ENCODE data around the gene CTAG1B.
"Not testable (repeated sequence)": the region's sequence is repeated elsewhere in the genome, so short reads cannot be mapped to it uniquely, and the experiment has no call there.

The CTAG1B gene

DNA sequence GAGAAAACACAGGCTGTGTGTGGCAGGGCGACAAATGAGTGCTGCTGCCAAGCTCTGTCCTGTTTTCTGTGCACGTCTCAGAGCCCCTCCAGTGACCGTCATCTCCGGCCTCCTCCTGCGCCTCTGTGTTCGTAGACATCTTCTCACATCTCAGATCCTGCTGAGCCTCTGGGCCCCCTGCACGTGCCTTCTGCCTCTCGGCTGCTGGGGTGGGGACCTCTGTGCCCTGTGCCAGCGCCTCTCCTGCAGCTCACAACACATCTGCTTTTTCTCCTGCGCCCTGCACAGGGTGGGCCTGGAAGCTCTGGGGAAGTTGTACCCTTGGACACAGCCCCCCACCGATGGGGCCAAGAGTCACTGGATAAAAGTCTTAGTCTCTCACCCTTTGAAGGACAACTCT, 36.7 kb upstream of the CTAG1B start:
- TF ChIP-seq CTCF (IDR thresholded peaks at IDR 0.05; ENCODE audit: low read depth, low read length): no peak
- H3K4me3 ChIP-seq (ENCODE audit: low read depth, low read length): no peak overlapping the region
- no peak for DNase-seq (ENCODE audit: low read depth, low spot score)
- in situ Hi-C loops (cut with HindIII; ENCODE audit: low sequenced_read_pairs): no loop called here

- in situ Hi-C loops (cut with HindIII; ENCODE audit: low sequenced_read_pairs): no loop called here
Measured at GRCh38 chrX:154655346-154655745, 36.3 kb upstream of the CTAG1B start.

GRCh38 chrX:154654925-154655324, 35.8 kb upstream of the CTAG1B start:
- TF ChIP-seq CTCF (IDR thresholded peaks at IDR 0.05; ENCODE audit: low read depth, low read length): no peak
- in situ Hi-C loops (cut with HindIII; ENCODE audit: low sequenced_read_pairs): no loop called here
- DNase-seq (ENCODE audit: low read depth, low spot score): no peak
- no peak overlapping the region for H3K4me3 ChIP-seq (ENCODE audit: low read depth, low read length)

More at GRCh38 chrX:154655346-154655745, 36.3 kb upstream of the CTAG1B start:
- no peak for TF ChIP-seq CTCF (IDR thresholded peaks at IDR 0.05; ENCODE audit: low read depth, low read length)
- H3K4me3 ChIP-seq (ENCODE audit: low read depth, low read length): no peak overlapping the region
- DNase-seq (ENCODE audit: low read depth, low spot score): no peak

DNA sequence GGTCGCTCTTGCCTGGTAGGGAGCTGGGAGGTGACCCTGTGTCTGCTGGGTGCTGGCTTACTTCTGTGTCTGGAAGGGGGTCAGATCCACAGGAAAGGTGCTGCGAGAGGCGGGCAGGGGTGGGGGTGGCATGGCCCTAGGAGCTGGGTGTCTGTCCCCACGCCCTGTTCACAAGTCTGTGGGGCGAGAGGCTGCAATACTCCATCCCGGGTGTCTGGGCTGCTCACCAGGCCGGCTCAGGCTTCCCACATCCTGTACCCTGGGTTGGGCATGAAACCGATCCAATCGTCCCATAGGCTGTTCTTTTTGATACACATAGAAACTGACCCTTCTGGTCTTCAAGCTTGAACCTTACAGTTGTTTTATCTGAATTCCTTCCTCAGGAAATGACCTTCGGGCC, 35.3 kb upstream of the CTAG1B start:
- H3K4me3 ChIP-seq (ENCODE audit: low read depth, low read length): no peak overlapping the region
- DNase-seq (ENCODE audit: low read depth, low spot score): no peak
- TF ChIP-seq CTCF (IDR thresholded peaks at IDR 0.05; ENCODE audit: low read depth, low read length): no peak
- in situ Hi-C loops (cut with HindIII; ENCODE audit: low sequenced_read_pairs): no loop called here

- DNase-seq (ENCODE audit: low read depth, low spot score); in situ Hi-C loops (cut with HindIII; ENCODE audit: low sequenced_read_pairs): not testable (repeated sequence)
Measured at GRCh38 chrX:154653413-154653812, 34.3 kb upstream of the CTAG1B start, which contains the start of gene CTAG2. CTAG2 (minus strand) TSS chrX:154653579; CDS start chrX:154653515, 64 bp downstream.

GRCh38 chrX:154653048-154653401, 33.9 kb upstream of the CTAG1B start:
- in situ Hi-C loops (cut with HindIII; ENCODE audit: low sequenced_read_pairs): no loop called here

More at GRCh38 chrX:154653413-154653812, 34.3 kb upstream of the CTAG1B start, which contains the start of gene CTAG2:
- not testable (repeated sequence) for H3K4me3 ChIP-seq (ENCODE audit: low read depth, low read length)

More at GRCh38 chrX:154653048-154653401, 33.9 kb upstream of the CTAG1B start:
- no peak for DNase-seq (ENCODE audit: low read depth, low spot score)
- no peak for TF ChIP-seq CTCF (IDR thresholded peaks at IDR 0.05; ENCODE audit: low read depth, low read length)
- no peak overlapping the region for H3K4me3 ChIP-seq (ENCODE audit: low read depth, low read length)

All from astrocyte of the spinal cord (primary cell).